HG02610 (cell line): ENCODE data around the gene ZNF302.

Experiments
- ATAC-seq: cut with Tn5 transposase; IDR thresholded peaks from one replicate; pipeline ENCODE4 v1.9.1; 2021; ENCODE audit warnings: mild to moderate bottlenecking, moderate library complexity; ENCODE audit not compliant: unreplicated experiment

The ZNF302 gene

GRCh38 chr19:34731019-34731829 lies 53.7 kb downstream of the ZNF302 start:
- no peak for ATAC-seq

GRCh38 chr19:34731964-34732363 lies 54.5 kb downstream of the ZNF302 start:
- no peak for ATAC-seq

GRCh38 chr19:34732612-34733211 lies 55.2 kb downstream of the ZNF302 start:
- ATAC-seq = no peak

DNA sequence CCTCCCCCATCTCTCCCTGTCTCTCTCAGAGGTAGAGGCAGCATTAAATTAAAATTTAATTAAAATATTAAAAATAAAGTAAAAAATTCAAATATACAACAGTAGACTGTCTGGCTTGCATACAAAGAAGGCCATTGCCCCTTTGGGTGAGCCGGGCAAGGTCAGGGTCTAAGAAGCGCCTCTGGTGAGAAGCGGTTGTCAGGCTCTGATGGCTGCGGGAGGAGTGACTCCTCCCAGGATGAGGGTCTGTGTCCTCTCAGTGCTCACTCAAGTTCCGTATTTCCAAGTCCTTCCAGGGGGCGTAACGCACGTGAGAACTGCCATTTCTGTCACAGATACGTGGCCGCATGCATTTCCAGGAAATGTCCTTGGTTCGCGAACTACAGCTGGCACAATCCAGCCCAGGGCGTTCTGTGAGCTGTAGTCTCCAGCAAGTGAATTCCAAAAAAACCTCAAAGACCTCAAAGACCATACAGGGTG lies 55.8 kb downstream of the ZNF302 start:
- ATAC-seq = peak; percentile 11

- peak; percentile 71 for ATAC-seq
Measured at GRCh38 chr19:34733746-34734536, 56.5 kb downstream of the ZNF302 start, which contains the start of gene ZNF181. Gene ZNF181 (plus strand): TSS chr19:34734243. CDS start chr19:34735038, 795 bp downstream.

DNA sequence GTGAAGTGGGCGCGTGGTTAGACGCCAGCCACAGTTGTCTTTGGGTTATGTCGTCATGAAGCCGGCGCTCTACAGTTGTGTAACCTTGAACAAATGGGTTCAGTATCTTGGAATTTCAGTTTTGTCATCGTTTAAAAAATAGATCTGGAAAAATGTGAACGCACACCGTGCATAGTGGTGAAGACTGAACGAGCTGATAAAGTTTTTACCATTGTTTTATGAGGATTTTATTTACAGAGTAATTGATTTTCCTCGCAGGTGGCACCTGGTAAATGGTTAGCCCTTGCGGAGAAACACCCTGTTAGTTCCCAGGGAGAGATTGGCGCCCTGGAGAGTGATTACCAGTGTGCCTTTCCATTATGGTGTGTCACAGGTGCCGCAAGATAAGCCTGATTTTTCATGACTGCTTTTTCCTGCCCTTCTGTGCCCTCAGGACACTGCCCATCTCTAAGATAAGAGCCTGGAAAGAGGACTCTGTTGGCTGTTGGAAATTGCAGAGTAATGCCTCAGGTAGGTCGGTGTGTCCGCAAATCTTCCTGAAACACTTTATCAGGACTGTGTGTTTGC lies 57.1 kb downstream of the ZNF302 start:
- ATAC-seq = peak; percentile 26
